ENCODE results near the gene CPA5.

CPA5 gene

DNA sequence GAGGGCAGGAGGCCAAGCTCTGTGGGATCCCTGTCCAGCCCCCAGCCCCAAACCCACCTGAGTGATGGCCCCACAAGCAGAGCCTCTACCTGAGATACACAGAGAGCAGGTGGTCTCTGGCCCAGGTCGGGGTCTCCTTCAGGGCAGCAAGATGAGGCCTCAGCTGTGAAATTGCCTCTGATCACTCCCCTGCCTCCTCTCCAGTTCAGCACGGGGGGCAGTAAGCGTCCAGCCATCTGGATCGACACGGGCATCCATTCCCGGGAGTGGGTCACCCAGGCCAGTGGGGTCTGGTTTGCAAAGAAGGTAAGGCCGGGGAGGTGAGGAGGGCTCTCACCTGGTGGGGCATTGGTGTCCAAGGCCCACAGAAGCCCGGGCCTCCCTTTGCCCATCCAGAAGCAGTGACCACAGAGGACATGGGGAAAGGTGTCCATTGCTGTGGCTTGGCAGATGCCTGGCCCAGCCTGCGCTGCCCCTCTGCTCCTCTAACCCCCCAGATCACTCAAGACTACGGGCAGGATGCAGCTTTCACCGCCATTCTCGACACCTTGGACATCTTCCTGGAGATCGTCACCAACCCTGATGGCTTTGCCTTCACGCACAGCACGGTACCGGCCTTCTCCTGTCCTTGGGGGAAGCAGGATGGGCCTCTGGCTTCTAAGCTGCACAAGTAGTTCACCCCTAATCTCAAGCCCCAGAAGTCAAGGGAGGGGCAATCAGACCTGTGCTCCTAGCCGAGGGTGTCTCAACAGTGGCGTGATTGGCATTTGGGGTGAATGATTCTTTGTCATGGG, 38.8 kb downstream of the CPA5 start:
- H3K14ac ChIP-seq (ENCODE audit: low read length), result no peak overlapping the region
- no peak for DNase-seq (ENCODE audit: low spot score)
- H2BK15ac ChIP-seq (ENCODE audit: low read length), result peak overlapping the region; percentile 50
- peak overlapping the region; percentile 25 for H3K23ac ChIP-seq (ENCODE audit: low read depth, low read length, poor library complexity)
- no peak overlapping the region for H2AK5ac ChIP-seq (ENCODE audit: low read depth, low read length)
- H4K91ac ChIP-seq (ENCODE audit: low read depth, low read length, poor library complexity), result peak overlapping the region; percentile 41
- H3K9ac ChIP-seq (ENCODE audit: low read depth, low read length, poor library complexity), result no peak overlapping the region
- H4K8ac ChIP-seq (ENCODE audit: low read depth, low read length), result no peak overlapping the region
- no peak overlapping the region for H2BK5ac ChIP-seq (ENCODE audit: low read length)
- no peak overlapping the region for H3K4me2 ChIP-seq (ENCODE audit: insufficient read depth, low read length, poor library complexity, severe bottlenecking)
- H3K4ac ChIP-seq (ENCODE audit: low read length), result peak overlapping the region; percentile 10
- peaks cover 19 to 24% of the 10 kb centered on the region in 2 donors for H3K4me1 ChIP-seq (ENCODE audit: control insufficient read depth in 2 of 2, insufficient read depth in 1 of 2, low read depth in 1 of 2, low read length in 2 of 2)
- no CpG with 5 or more reads among the region's 18 CpGs for WGBS, 2 donors (ENCODE audit: extremely low coverage in 2 of 2, insufficient read length in 2 of 2, insufficient replicate concordance in 1 of 2)
- no peak overlapping the region for H3K27ac ChIP-seq (replicated peaks; ENCODE audit: low read length)
- peaks cover 0 to 5% of the 10 kb centered on the region in 2 donors for H3K9me3 ChIP-seq (replicated peaks in 1 of 2; ENCODE audit: control insufficient read depth in 2 of 2, insufficient read depth in 1 of 2, low read depth in 1 of 2, low read length in 2 of 2)
- no peak overlapping the region for H2AFZ ChIP-seq (ENCODE audit: low read length)
- H2BK120ac ChIP-seq (ENCODE audit: low read depth, low read length), result no peak overlapping the region
- no peaks in the 10 kb centered on the region for H3K27me3 ChIP-seq (ENCODE audit: control insufficient read depth in 3 of 3, insufficient read depth in 3 of 3, low read depth in 1 of 3, low read length in 3 of 3)
- H3K79me1 ChIP-seq (ENCODE audit: low read depth, low read length), result no peaks in the 10 kb centered on the region
- no peaks in the 10 kb centered on the region for H3K36me3 ChIP-seq (replicated peaks in 1 of 2; ENCODE audit: control insufficient read depth in 2 of 2, insufficient read depth in 2 of 2, low read length in 2 of 2)
- no peak overlapping the region for H3K4me3 ChIP-seq (ENCODE audit: low read length in 2 of 2)
- peak overlapping the region; percentile 77 for H3K18ac ChIP-seq (ENCODE audit: low read length)
- H2BK12ac ChIP-seq (ENCODE audit: low read length), result peak overlapping the region; percentile 91

DNA sequence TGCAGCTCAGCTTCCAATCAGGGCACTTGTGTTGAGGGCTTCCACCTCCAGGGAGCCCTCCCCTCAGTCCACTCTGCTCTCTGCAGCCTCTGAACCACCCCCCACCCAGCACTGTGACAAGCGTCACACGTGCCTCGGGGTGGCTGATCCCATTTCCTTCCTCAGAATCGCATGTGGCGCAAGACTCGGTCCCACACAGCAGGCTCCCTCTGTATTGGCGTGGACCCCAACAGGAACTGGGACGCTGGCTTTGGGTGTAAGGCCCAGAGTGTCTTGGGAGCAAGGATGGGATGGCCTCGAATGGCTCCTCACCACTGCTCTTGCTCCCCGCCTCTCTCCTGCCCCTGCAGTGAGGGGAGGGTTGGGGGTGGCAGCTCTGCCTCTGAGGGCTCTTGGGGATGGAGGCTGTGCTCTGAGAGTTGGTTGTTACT, 39.8 kb downstream of the CPA5 start:
- H2BK12ac ChIP-seq (ENCODE audit: low read length), result peak overlapping the region; percentile 64
- no peak for DNase-seq (ENCODE audit: low spot score)
- no peak overlapping the region for H2BK5ac ChIP-seq (ENCODE audit: low read length)
- H2BK120ac ChIP-seq (ENCODE audit: low read depth, low read length), result no peak overlapping the region
- no peaks in the 10 kb centered on the region for H3K36me3 ChIP-seq (replicated peaks in 1 of 2; ENCODE audit: control insufficient read depth in 2 of 2, insufficient read depth in 2 of 2, low read length in 2 of 2)
- H3K23ac ChIP-seq (ENCODE audit: low read depth, low read length, poor library complexity), result peak overlapping the region; percentile 56
- H3K4me1 ChIP-seq (ENCODE audit: control insufficient read depth in 2 of 2, insufficient read depth in 1 of 2, low read depth in 1 of 2, low read length in 2 of 2), result peaks cover 19 to 24% of the 10 kb centered on the region in 2 donors
- no peak overlapping the region for H2AFZ ChIP-seq (ENCODE audit: low read length)
- peaks cover 2 to 6% of the 10 kb centered on the region in 2 donors for H3K9me3 ChIP-seq (replicated peaks in 1 of 2; ENCODE audit: control insufficient read depth in 2 of 2, insufficient read depth in 1 of 2, low read depth in 1 of 2, low read length in 2 of 2)
- H3K9ac ChIP-seq (ENCODE audit: low read depth, low read length, poor library complexity), result no peak overlapping the region
- no peaks in the 10 kb centered on the region for H3K79me1 ChIP-seq (ENCODE audit: low read depth, low read length)
- no peak overlapping the region for H3K27ac ChIP-seq (replicated peaks; ENCODE audit: low read length)
- no peak overlapping the region for H3K4me3 ChIP-seq (ENCODE audit: low read length in 2 of 2)
- no peak overlapping the region for H3K14ac ChIP-seq (ENCODE audit: low read length)
- H4K8ac ChIP-seq (ENCODE audit: low read depth, low read length), result no peak overlapping the region
- no peak overlapping the region for H4K91ac ChIP-seq (ENCODE audit: low read depth, low read length, poor library complexity)
- H3K4me2 ChIP-seq (ENCODE audit: insufficient read depth, low read length, poor library complexity, severe bottlenecking), result no peak overlapping the region
- no peaks in the 10 kb centered on the region for H3K27me3 ChIP-seq (ENCODE audit: control insufficient read depth in 3 of 3, insufficient read depth in 3 of 3, low read depth in 1 of 3, low read length in 3 of 3)
- peak overlapping the region; percentile 27 for H2AK5ac ChIP-seq (ENCODE audit: low read depth, low read length)
- H2BK15ac ChIP-seq (ENCODE audit: low read length), result peak overlapping the region; percentile 34
- WGBS, 2 donors (ENCODE audit: extremely low coverage in 2 of 2, insufficient read length in 2 of 2, insufficient replicate concordance in 1 of 2), result no CpG with 5 or more reads among the region's 10 CpGs
- peak overlapping the region; percentile 85 for H3K18ac ChIP-seq (ENCODE audit: low read length)
- no peak overlapping the region for H3K4ac ChIP-seq (ENCODE audit: low read length)

DNA sequence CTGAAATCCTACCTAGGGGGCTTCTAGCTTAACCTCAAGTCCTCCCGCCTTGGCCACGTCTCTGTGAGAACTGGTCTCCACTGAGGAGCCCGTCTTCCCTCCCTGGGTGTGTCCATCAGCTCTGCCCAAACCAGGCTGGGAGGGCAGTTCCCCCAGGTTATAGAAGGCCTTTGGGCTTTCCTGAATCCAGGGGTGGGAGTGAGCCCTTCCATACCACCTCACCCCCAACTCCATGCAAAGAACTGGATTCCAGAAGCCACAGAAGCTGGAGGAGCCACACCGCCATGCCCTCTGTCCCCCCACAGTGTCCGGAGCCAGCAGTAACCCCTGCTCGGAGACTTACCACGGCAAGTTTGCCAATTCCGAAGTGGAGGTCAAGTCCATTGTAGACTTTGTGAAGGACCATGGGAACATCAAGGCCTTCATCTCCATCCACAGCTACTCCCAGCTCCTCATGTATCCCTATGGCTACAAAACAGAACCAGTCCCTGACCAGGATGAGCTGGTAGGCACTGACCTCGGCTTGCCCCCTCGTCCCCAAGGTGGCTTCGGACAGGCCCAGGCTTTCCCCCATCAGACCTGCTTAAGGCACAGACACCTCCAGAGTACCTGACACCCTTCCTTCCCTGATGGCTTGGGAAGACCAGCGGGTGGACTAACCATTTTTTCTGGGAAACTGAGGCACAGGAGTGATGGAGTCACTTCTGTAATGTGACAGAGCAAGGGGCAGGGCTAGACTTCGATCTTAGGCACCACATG, 40.4 kb downstream of the CPA5 start:
- no peak overlapping the region for H3K27ac ChIP-seq (replicated peaks; ENCODE audit: low read length)
- no peaks in the 10 kb centered on the region for H3K36me3 ChIP-seq (replicated peaks in 1 of 2; ENCODE audit: control insufficient read depth in 2 of 2, insufficient read depth in 2 of 2, low read length in 2 of 2)
- H3K4ac ChIP-seq (ENCODE audit: low read length), result no peak overlapping the region
- no peak overlapping the region for H2BK120ac ChIP-seq (ENCODE audit: low read depth, low read length)
- no peak overlapping the region for H4K91ac ChIP-seq (ENCODE audit: low read depth, low read length, poor library complexity)
- H3K14ac ChIP-seq (ENCODE audit: low read length), result no peak overlapping the region
- no peak overlapping the region for H2AFZ ChIP-seq (ENCODE audit: low read length)
- H2BK12ac ChIP-seq (ENCODE audit: low read length), result no peak overlapping the region
- peak overlapping the region; percentile 34 for H2BK15ac ChIP-seq (ENCODE audit: low read length)
- WGBS, 2 donors (ENCODE audit: extremely low coverage in 2 of 2, insufficient read length in 2 of 2, insufficient replicate concordance in 1 of 2), result no CpG with 5 or more reads among the region's 13 CpGs
- DNase-seq (ENCODE audit: low spot score), result no peak
- peak overlapping the region; percentile 72 for H3K18ac ChIP-seq (ENCODE audit: low read length)
- H2BK5ac ChIP-seq (ENCODE audit: low read length), result no peak overlapping the region
- no peaks in the 10 kb centered on the region for H3K27me3 ChIP-seq (ENCODE audit: control insufficient read depth in 3 of 3, insufficient read depth in 3 of 3, low read depth in 1 of 3, low read length in 3 of 3)
- no peak overlapping the region for H3K4me3 ChIP-seq (ENCODE audit: low read length in 2 of 2)
- no peak overlapping the region for H4K8ac ChIP-seq (ENCODE audit: low read depth, low read length)
- H3K23ac ChIP-seq (ENCODE audit: low read depth, low read length, poor library complexity), result peak overlapping the region; percentile 56
- H3K9me3 ChIP-seq (replicated peaks in 1 of 2; ENCODE audit: control insufficient read depth in 2 of 2, insufficient read depth in 1 of 2, low read depth in 1 of 2, low read length in 2 of 2), result peaks cover 2 to 6% of the 10 kb centered on the region in 2 donors
- H2AK5ac ChIP-seq (ENCODE audit: low read depth, low read length), result peak overlapping the region; percentile 27
- H3K4me1 ChIP-seq (ENCODE audit: control insufficient read depth in 2 of 2, insufficient read depth in 1 of 2, low read depth in 1 of 2, low read length in 2 of 2), result peaks cover 14 to 18% of the 10 kb centered on the region in 2 donors
- no peaks in the 10 kb centered on the region for H3K79me1 ChIP-seq (ENCODE audit: low read depth, low read length)
- no peak overlapping the region for H3K9ac ChIP-seq (ENCODE audit: low read depth, low read length, poor library complexity)
- no peak overlapping the region for H3K4me2 ChIP-seq (ENCODE audit: insufficient read depth, low read length, poor library complexity, severe bottlenecking)

DNA sequence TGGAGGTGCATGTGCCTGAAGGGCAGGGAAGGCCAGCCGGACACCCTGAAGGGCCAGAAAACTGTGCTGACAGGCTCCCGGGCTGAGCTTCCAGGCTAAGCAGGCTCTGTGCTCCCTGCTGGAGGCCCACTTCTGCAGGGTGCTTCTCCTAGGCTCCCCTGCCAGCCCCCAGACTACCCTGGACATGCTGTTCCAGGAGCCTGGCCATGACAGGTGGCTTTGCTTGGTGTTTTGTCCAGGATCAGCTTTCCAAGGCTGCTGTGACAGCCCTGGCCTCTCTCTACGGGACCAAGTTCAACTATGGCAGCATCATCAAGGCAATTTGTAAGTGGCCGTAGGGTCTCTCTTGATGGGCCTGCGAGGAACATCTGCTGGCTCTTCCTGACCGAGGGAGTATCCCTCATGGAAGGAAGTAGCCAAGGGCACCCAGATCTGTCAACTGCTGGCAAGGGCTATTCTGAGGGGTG, 41.0 kb downstream of the CPA5 start:
- peaks cover 8 to 13% of the 10 kb centered on the region in 2 donors for H3K4me1 ChIP-seq (ENCODE audit: control insufficient read depth in 2 of 2, insufficient read depth in 1 of 2, low read depth in 1 of 2, low read length in 2 of 2)
- H3K27me3 ChIP-seq (ENCODE audit: control insufficient read depth in 3 of 3, insufficient read depth in 3 of 3, low read depth in 1 of 3, low read length in 3 of 3), result no peaks in the 10 kb centered on the region
- peak overlapping the region; percentile 62 for H3K18ac ChIP-seq (ENCODE audit: low read length)
- H3K36me3 ChIP-seq (replicated peaks in 1 of 2; ENCODE audit: control insufficient read depth in 2 of 2, insufficient read depth in 2 of 2, low read length in 2 of 2), result no peaks in the 10 kb centered on the region
- no peak overlapping the region for H2BK120ac ChIP-seq (ENCODE audit: low read depth, low read length)
- H3K4ac ChIP-seq (ENCODE audit: low read length), result no peak overlapping the region
- H3K27ac ChIP-seq (replicated peaks; ENCODE audit: low read length), result no peak overlapping the region
- H2BK15ac ChIP-seq (ENCODE audit: low read length), result no peak overlapping the region
- H2AFZ ChIP-seq (ENCODE audit: low read length), result no peak overlapping the region
- no peak overlapping the region for H3K4me3 ChIP-seq (ENCODE audit: low read length in 2 of 2)
- H3K23ac ChIP-seq (ENCODE audit: low read depth, low read length, poor library complexity), result no peak overlapping the region
- H4K8ac ChIP-seq (ENCODE audit: low read depth, low read length), result no peak overlapping the region
- H4K91ac ChIP-seq (ENCODE audit: low read depth, low read length, poor library complexity), result no peak overlapping the region
- H3K9me3 ChIP-seq (replicated peaks in 1 of 2; ENCODE audit: control insufficient read depth in 2 of 2, insufficient read depth in 1 of 2, low read depth in 1 of 2, low read length in 2 of 2), result peaks cover 2 to 6% of the 10 kb centered on the region in 2 donors
- no peak for DNase-seq (ENCODE audit: low spot score)
- peak overlapping the region; percentile 23 for H2AK5ac ChIP-seq (ENCODE audit: low read depth, low read length)
- H3K79me1 ChIP-seq (ENCODE audit: low read depth, low read length), result no peaks in the 10 kb centered on the region
- no peak overlapping the region for H3K4me2 ChIP-seq (ENCODE audit: insufficient read depth, low read length, poor library complexity, severe bottlenecking)
- no peak overlapping the region for H3K14ac ChIP-seq (ENCODE audit: low read length)
- H3K9ac ChIP-seq (ENCODE audit: low read depth, low read length, poor library complexity), result no peak overlapping the region
- no peak overlapping the region for H2BK5ac ChIP-seq (ENCODE audit: low read length)
- H2BK12ac ChIP-seq (ENCODE audit: low read length), result no peak overlapping the region
- no CpG with 5 or more reads among the region's 6 CpGs for WGBS, 2 donors (ENCODE audit: extremely low coverage in 2 of 2, insufficient read length in 2 of 2, insufficient replicate concordance in 1 of 2)
